HepG2 (cell line): ENCODE data around the gene GRIK4. TPM values are rescaled to one million over a fixed set of nuclear protein-coding genes. Genes with fewer than 3 reads are reported as not detected.
A peak's percentile ranks its signal among the peaks of the same experiment; 100 is the strongest.

Source experiments
- GFI1 ChIP-seq: sonication (generic); formaldehyde crosslinking; IDR thresholded peaks from 2 replicates; pipeline ENCODE4 v1.5.0; 2020; ENCODE audit warnings: missing genetic modification reagents, mild to moderate bottlenecking, borderline replicate concordance
- JARID2 ChIP-seq: sonication (generic); formaldehyde crosslinking; IDR thresholded peaks from 2 replicates; pipeline ENCODE4 v1.8.1; 2023; ENCODE audit warnings: missing genetic modification reagents, inconsistent platforms; ENCODE audit not compliant: insufficient replicate concordance
- KAT8 ChIP-seq: IDR thresholded peaks from 2 replicates; pipeline ENCODE4 v1.6.1; 2016; ENCODE audit warnings: missing genetic modification reagents, missing compliant biosample characterization
- NCOR1 ChIP-seq: fragments of 200-600 bp; sonication (generic); IDR thresholded peaks from 2 replicates; pipeline ENCODE4 v1.7.0; 2017; ENCODE audit warnings: antibody characterized with exemption, low read length, borderline replicate concordance
- PPARG ChIP-seq: conservative IDR thresholded peaks from 2 replicates; pipeline ENCODE4 v1.6.1; 2016; ENCODE audit warnings: missing biosample characterization, missing genetic modification reagents
- YEATS2 ChIP-seq: sonication (generic); formaldehyde crosslinking; IDR thresholded peaks from 2 replicates; pipeline ENCODE4 v1.4.0; 2020; ENCODE audit warnings: missing genetic modification reagents, borderline replicate concordance
- ZMAT3 ChIP-seq: sonication (generic); formaldehyde crosslinking; conservative IDR thresholded peaks from 2 replicates; pipeline ENCODE4 v1.7.0; 2021; ENCODE audit warnings: missing genetic modification reagents
- ZNF136 ChIP-seq: sonication (generic); formaldehyde crosslinking; IDR thresholded peaks from 2 replicates; pipeline ENCODE4 v1.8.1; 2022; ENCODE audit warnings: low read depth, mild to moderate bottlenecking, moderate library complexity, missing genetic modification reagents
- ZNF670 ChIP-seq: sonication (generic); formaldehyde crosslinking; IDR thresholded peaks from 2 replicates; pipeline ENCODE4 v1.8.0; 2022; ENCODE audit warnings: mild to moderate bottlenecking, missing genetic modification reagents, borderline replicate concordance
- ZNF83 ChIP-seq: sonication (generic); formaldehyde crosslinking; IDR thresholded peaks from 2 replicates; pipeline ENCODE4 v1.4.0; 2020; ENCODE audit warnings: missing genetic modification reagents, mild to moderate bottlenecking, borderline replicate concordance
- polyA plus RNA-seq, 8 experiments: library from polyadenylated mRNA; depleted of rRNA in 3 of 8; stranded (reverse) in 7 of 8; unstranded in 1 of 8; fragments of >200 nt; fragmentation: Illumina TruSeq in 4 of 8; extraction: Trizol in 4 of 8; gene quantifications; 2 replicates each; pipeline versions ENCODE4 v1.2.1 to v1.2.3, GENCODE V29; 2011 to 2016; ENCODE audit warnings: low read depth in 4 of 8, missing spikeins in 1 of 8, mixed read lengths in 1 of 8; ENCODE audit not compliant: insufficient read depth in 1 of 8
- total RNA-seq, 5 experiments: library from RNA; depleted of rRNA; stranded (reverse); fragments of >200 nt; fragmentation: Illumina TruSeq; extraction: Trizol; gene quantifications; 2 replicates each; pipeline ENCODE4 v1.2.3, GENCODE V29; 2016; ENCODE audit warnings: low read depth in 1 of 5
- TF ChIP-seq, protein P1 (sequence below): sonication (generic); formaldehyde crosslinking; IDR thresholded peaks from 2 replicates; pipeline ENCODE4 v1.5.0; 2020; ENCODE audit warnings: mild to moderate bottlenecking, missing genetic modification reagents, borderline replicate concordance
- TF ChIP-seq, protein P2 (sequence below): sonication (generic); formaldehyde crosslinking; IDR thresholded peaks from 2 replicates; pipeline ENCODE4 v1.5.1; 2020; ENCODE audit warnings: missing genetic modification reagents, mild to moderate bottlenecking, borderline replicate concordance
- TF ChIP-seq, protein P3 (sequence below): sonication (generic); formaldehyde crosslinking; IDR thresholded peaks from 2 replicates; pipeline ENCODE4 v1.9.0; 2021; ENCODE audit warnings: missing genetic modification reagents, borderline replicate concordance

The GRIK4 gene
- total and polyA plus RNA-seq, 2 of the 13 experiments (the other 11 are each of a cell fraction or from before 2014, with no cell fraction given): 0.04 to 0.07 TPM

DNA sequence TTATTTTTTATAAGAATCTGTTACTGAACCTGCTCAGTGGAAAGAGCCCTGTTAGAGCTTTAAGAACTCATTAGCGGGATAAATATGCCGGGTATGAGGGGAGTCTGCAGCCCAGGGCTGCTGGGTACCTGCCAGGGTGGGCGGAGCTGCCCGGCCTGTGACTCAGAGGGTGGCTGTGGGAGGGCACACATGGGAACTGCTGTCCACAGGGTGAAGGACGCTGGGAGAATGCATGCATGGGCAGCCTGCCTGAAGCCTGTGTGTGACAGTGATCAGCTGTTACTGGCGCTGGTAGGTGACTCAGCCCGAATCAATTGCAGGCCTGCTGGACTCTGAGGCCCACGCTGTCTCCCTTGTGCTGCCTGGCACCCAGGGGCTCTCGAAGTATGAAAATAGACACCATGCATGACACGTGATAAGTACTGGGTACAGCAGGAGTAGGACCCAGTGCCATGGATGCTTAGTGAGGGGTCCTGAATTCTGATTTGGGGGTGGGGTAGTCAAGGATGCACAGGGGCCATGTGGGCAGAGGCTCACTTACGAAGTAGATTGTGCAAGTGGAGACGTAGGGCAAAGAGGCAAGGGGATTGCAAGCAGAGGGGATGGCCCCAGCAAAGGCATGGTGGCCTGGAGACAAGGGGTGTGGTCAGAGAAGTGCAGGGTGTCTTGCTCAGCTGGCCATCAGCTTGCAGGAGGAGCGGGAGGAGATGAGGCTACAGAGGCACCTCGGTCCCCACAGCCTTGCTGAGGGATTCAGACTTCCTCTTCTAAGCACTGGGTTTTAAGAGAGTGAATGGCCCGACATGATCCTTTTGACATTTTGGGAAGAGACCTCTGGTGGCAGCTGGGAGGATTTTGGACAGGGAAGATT lies 36.5 kb downstream of the GRIK4 start (continued):
- TF ChIP-seq, protein P1, sequence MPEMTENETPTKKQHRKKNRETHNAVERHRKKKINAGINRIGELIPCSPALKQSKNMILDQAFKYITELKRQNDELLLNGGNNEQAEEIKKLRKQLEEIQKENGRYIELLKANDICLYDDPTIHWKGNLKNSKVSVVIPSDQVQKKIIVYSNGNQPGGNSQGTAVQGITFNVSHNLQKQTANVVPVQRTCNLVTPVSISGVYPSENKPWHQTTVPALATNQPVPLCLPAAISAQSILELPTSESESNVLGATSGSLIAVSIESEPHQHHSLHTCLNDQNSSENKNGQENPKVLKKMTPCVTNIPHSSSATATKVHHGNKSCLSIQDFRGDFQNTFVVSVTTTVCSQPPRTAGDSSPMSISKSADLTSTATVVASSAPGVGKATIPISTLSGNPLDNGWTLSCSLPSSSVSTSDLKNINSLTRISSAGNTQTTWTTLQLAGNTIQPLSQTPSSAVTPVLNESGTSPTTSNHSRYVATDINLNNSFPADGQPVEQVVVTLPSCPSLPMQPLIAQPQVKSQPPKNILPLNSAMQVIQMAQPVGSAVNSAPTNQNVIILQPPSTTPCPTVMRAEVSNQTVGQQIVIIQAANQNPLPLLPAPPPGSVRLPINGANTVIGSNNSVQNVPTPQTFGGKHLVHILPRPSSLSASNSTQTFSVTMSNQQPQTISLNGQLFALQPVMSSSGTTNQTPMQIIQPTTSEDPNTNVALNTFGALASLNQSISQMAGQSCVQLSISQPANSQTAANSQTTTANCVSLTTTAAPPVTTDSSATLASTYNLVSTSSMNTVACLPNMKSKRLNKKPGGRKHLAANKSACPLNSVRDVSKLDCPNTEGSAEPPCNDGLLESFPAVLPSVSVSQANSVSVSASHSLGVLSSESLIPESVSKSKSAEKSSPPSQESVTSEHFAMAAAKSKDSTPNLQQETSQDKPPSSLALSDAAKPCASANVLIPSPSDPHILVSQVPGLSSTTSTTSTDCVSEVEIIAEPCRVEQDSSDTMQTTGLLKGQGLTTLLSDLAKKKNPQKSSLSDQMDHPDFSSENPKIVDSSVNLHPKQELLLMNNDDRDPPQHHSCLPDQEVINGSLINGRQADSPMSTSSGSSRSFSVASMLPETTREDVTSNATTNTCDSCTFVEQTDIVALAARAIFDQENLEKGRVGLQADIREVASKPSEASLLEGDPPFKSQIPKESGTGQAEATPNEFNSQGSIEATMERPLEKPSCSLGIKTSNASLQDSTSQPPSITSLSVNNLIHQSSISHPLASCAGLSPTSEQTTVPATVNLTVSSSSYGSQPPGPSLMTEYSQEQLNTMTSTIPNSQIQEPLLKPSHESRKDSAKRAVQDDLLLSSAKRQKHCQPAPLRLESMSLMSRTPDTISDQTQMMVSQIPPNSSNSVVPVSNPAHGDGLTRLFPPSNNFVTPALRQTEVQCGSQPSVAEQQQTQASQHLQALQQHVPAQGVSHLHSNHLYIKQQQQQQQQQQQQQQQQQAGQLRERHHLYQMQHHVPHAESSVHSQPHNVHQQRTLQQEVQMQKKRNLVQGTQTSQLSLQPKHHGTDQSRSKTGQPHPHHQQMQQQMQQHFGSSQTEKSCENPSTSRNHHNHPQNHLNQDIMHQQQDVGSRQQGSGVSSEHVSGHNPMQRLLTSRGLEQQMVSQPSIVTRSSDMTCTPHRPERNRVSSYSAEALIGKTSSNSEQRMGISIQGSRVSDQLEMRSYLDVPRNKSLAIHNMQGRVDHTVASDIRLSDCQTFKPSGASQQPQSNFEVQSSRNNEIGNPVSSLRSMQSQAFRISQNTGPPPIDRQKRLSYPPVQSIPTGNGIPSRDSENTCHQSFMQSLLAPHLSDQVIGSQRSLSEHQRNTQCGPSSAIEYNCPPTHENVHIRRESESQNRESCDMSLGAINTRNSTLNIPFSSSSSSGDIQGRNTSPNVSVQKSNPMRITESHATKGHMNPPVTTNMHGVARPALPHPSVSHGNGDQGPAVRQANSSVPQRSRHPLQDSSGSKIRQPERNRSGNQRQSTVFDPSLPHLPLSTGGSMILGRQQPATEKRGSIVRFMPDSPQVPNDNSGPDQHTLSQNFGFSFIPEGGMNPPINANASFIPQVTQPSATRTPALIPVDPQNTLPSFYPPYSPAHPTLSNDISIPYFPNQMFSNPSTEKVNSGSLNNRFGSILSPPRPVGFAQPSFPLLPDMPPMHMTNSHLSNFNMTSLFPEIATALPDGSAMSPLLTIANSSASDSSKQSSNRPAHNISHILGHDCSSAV (CRISPR knock-in tag): no peak
- TF ChIP-seq NCOR1 (no peak; the same call in 1 of the 2 replicates), ZMAT3 (CRISPR knock-in tag) (no peak; the same call in 1 of the 2 replicates), KAT8 (CRISPR knock-in tag) (peak; percentile 48; the same call in 1 of the 2 replicates), ZNF670 (CRISPR knock-in tag) (peak; percentile 75), ZNF136 (CRISPR knock-in tag) (no peak), PPARG (CRISPR knock-in tag) (no peak), GFI1 (CRISPR knock-in tag) (no peak), ZNF83 (CRISPR knock-in tag) (no peak), JARID2 (CRISPR knock-in tag) (no peak), YEATS2 (CRISPR knock-in tag) (peak; percentile 73)
- TF ChIP-seq, protein P2, sequence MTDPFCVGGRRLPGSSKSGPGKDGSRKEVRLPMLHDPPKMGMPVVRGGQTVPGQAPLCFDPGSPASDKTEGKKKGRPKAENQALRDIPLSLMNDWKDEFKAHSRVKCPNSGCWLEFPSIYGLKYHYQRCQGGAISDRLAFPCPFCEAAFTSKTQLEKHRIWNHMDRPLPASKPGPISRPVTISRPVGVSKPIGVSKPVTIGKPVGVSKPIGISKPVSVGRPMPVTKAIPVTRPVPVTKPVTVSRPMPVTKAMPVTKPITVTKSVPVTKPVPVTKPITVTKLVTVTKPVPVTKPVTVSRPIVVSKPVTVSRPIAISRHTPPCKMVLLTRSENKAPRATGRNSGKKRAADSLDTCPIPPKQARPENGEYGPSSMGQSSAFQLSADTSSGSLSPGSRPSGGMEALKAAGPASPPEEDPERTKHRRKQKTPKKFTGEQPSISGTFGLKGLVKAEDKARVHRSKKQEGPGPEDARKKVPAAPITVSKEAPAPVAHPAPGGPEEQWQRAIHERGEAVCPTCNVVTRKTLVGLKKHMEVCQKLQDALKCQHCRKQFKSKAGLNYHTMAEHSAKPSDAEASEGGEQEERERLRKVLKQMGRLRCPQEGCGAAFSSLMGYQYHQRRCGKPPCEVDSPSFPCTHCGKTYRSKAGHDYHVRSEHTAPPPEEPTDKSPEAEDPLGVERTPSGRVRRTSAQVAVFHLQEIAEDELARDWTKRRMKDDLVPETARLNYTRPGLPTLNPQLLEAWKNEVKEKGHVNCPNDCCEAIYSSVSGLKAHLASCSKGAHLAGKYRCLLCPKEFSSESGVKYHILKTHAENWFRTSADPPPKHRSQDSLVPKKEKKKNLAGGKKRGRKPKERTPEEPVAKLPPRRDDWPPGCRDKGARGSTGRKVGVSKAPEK: no peak
- TF ChIP-seq, protein P3, sequence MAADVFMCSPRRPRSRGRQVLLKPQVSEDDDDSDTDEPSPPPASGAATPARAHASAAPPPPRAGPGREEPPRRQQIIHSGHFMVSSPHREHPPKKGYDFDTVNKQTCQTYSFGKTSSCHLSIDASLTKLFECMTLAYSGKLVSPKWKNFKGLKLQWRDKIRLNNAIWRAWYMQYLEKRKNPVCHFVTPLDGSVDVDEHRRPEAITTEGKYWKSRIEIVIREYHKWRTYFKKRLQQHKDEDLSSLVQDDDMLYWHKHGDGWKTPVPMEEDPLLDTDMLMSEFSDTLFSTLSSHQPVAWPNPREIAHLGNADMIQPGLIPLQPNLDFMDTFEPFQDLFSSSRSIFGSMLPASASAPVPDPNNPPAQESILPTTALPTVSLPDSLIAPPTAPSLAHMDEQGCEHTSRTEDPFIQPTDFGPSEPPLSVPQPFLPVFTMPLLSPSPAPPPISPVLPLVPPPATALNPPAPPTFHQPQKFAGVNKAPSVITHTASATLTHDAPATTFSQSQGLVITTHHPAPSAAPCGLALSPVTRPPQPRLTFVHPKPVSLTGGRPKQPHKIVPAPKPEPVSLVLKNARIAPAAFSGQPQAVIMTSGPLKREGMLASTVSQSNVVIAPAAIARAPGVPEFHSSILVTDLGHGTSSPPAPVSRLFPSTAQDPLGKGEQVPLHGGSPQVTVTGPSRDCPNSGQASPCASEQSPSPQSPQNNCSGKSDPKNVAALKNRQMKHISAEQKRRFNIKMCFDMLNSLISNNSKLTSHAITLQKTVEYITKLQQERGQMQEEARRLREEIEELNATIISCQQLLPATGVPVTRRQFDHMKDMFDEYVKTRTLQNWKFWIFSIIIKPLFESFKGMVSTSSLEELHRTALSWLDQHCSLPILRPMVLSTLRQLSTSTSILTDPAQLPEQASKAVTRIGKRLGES (CRISPR knock-in tag): no peak
